HG02678 (cell line): Measurements from ENCODE around the gene A3GALT2.

ENCODE experiments used
- ATAC-seq: cut with Tn5 transposase; IDR thresholded peaks from one replicate; pipeline ENCODE4 v1.9.1; 2021; ENCODE audit warnings: mild to moderate bottlenecking, moderate library complexity; ENCODE audit not compliant: unreplicated experiment

A3GALT2 gene

DNA sequence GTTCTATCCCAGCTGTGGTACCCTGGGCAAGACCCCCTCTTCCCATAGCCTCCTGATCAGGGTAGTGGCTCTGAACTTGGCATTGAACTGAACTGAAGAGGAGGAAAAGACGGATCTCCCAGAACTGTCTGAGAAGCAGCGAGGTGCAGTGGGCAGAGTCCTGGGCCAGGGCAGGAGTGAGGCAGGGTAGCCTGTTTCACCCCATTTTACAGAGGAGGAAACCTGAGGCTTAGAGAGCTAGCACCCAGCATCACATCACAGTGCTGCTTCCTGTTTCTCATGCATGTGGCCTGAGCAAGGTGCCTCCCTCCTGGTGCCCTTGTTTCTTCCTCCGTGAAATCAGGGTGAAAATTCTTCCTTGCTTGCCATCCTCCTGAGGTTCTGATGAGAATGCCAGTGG, 47.5 kb downstream of the A3GALT2 start:
- ATAC-seq = no peak

DNA sequence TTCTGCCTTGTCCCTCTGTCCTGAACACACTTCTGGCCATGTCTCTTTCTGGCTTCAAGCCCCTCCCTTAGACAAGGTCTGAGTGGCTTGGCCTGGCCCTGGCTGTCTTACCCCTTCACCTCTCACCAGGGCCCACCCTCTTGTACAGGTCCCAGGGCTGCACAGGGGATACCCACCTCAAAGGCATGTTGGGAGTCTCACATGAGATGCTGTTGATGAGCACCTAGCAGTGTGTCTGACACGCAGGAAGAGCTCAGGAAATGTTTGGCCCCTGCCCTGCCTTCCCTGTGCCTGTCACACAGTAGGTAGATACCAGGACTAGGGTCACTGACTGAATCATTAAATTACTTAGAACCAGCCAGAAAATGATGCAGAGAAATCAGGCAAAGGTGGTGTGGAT, 48.0 kb downstream of the A3GALT2 start:
- ATAC-seq = no peak

DNA sequence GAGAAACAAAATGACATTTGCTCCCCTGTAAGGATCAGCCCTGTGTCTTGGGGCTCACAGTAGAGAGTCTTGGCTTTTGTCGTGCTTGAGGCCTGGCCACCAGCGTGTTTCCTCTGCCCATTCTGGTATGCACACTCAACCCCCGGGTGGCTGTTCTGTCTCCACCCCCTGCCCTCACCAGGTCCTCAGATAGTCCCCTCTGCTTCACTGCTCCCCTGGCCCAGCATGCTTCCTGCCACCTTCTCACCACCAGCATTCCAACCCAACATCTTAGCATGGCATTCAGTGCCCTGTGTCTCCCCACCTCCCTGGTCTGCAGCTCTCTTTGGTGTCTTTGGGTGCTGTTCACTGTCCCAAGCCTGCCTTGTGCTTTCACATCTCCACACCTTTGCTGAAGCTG, 48.4 kb downstream of the A3GALT2 start:
- ATAC-seq = no peak

DNA sequence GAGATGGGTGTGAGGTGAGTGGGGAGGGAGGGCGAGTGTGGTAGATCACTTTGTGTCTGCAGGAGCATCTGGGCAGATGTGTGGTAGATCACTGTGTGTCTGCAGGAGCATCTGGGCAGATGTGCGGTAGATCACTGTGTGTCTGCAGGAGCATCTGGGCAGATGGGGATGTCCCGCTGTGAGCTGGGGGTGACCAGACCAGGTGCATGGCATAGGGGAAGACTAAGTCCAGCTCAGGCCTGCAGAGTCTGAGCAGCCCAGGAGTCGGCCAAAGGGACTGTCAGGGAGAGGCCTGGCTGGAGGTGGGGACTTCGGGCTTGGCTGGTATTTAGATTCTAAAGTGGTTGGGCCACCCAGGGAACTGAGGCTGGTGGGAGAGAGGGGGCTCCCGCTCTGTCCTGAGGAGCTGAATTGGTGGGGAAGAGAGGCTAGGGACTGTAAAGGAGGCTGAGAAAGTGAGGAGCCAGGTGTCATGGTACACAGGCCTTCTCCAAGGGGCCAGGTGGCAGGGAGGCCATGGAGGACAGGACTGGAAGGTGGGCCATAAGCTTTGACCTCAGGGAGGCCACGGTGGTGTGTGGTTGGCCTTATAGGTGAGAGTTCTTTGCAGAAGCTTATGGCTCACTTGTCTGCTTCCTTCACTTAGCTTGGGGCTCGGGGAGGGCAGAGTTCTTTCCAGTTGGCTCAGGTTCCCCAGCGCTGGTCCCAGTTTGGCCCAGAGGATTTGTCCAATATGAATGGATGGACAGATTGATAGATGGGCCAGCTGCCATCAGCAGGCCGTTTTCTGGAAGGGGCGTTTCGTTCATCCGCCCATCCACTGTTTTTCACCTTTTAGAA, 49.0 kb downstream of the A3GALT2 start:
- no peak for ATAC-seq

DNA sequence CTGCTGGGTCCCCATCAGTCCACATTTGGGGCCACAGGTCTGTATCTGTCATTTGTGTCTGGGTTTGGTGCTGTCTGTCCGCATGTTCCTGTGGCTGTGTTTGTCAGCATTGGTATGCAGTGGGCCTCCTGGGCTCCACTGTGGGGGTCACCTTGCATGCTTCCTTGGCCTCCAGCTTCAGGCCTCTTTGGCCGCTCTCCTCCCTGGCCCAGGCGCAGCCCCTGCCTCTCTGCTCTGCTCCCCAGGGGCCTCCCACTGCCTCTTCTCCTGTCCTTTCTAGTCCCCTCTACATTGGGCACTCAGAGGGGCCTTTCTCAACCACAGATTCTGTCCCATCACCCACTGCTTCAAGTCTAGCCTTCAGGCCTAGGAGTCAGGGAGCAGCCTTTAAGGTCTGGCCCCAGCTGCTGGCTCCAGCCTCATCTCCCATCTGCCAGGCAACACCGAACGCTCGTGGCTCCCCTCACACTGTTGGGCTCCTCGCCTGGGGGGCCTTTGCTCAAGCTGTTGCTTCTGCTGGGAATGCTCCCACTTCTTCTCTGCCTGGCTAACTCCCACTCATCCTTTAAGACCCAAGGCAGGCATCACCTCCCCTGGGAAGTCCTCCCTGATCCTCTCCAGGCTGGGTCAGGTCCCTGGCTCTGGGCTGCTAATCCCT, 50.0 kb downstream of the A3GALT2 start:
- no peak for ATAC-seq

DNA sequence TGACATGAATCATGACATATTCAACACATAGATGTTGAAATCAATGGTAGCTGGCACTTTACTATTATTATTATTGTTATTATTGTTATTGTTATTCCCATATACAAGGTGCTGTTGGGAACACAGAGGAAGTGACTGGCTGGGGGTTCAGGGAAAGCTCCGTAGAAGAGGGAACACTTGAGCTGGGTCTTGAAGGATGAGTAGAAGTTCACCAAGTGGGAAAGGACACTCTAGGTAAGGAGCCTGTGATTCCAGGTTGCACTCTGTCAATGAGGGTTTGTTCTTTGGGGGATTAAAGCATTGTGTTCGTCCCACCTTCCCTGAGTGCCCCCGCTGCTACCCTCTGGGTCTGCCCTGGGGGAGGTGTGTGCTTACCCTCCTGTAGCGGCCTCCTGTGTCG, 50.5 kb downstream of the A3GALT2 start:
- ATAC-seq = no peak

DNA sequence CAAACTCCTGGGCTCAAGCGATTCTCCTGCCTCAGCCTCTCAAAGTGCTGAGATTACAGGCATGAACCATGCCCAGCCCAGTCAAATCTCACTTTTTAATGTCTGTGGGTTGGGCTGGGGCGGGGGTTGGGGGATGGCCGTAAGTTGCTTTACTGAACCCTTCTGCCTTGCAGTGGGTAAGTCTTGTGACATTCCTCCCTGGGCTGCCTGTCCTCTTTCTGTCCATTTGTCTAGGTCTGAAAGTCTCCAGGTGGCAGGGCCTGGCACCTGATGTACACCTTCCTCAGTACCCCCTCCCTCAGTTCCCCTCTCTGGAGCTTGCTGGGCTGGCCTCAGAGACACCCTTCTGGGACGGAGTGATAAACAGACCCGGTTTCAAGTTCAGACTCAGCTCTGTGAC, 51.3 kb downstream of the A3GALT2 start:
- no peak for ATAC-seq

DNA sequence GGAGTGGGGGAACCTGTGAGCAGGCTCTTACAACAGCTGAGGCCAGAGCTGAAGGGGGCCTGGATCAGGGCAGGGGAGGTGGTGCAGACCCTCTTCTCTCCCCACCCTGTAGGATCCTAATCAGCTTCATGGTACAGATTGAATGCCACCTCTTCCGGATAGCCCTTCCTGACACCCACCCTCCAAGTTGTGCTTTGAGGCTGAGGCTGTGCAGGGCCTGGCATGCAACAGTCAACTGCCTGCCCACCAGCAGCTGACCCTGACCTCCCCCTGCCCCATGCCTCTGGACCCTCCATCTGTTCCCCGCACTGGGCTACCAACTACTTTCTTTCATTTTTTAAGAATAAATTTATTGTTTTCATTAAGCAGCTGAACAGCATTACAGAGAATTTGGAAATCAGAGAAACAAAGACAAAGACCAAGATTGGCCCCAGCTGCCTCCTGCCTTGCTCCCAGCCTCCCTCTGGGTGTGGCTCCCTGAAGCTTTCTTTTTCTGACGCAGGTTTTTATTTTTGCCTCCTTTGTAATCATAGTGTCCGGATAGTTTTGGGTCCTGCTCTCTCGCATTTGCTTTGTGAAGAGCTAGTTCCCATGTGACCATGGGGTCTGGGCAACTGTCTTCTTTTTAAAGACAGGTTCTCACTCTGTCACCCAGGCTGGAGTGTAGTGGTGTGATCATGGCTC, 51.8 kb downstream of the A3GALT2 start:
- no peak for ATAC-seq

DNA sequence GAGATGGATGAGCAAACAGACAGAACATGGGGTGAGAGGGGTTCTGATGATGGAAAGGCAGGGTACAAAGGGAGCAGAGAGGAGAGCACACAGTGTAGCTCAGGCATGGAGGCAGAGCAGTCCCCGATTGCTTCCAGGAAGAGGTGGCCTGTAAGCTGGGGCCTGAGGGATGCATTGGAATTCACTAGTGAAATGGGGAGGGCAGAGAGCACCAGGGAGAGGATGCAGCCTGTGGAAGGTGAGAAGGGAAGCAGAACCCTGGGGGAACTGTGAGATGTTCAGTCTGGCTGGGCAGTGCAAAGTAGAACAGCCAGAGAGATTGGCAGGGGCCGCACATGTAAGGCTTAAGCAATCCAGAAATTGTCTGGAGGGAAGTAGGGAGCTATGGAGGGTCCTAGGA, 52.4 kb downstream of the A3GALT2 start:
- ATAC-seq = no peak

DNA sequence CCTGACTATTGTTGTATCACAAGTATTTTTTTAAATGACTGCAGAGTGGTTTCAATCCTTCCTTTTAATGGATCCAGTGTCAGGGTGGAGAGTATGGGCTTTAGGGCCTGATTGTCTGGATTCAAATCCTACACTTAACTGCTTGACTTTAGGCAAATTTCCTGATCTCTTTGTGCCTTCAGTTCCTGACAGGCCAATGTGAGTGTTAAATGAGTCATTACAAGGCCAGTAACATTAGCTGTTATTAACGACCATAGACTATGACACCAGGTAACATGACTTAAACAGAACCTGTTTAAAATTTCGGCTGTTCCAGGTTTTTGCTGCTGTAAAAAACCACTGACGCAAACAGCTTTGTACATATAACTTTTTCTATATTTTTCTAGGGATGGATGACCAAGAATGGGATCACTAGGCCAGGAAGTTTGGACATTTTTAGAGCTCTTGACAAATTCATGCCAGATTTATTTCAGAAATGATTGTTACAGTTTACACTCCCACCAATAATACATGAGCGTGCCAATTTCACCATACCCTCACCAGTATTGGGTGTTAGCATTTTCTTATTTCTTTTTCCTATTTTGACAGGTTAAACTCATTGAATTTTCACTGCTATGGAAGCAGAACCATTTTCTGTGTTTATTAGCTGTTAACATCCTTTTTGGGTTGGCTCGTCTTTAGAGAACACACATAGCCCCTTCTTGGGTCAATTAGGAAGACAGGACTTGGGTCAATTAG, 53.3 kb downstream of the A3GALT2 start:
- ATAC-seq = no peak

DNA sequence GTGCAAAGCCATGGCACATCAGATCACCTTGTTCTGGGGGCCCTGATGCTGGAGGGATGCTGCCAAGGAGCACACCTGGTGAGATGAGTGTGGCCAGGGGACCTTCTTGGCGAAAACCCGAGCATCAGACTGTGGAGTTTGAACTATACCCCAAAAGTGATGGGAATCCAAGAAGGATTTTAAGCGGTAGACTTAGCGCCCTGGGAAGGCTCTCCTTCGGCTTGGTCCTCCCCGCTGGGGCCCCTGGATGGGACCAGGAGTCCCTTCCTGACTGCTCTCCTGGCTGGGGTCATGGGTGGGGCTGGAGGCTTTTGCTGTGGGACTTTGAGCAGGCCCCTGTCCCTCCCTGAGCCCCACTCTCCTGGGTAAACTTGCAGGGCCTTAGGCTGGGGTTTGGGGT, 54.1 kb downstream of the A3GALT2 start:
- no peak for ATAC-seq

DNA sequence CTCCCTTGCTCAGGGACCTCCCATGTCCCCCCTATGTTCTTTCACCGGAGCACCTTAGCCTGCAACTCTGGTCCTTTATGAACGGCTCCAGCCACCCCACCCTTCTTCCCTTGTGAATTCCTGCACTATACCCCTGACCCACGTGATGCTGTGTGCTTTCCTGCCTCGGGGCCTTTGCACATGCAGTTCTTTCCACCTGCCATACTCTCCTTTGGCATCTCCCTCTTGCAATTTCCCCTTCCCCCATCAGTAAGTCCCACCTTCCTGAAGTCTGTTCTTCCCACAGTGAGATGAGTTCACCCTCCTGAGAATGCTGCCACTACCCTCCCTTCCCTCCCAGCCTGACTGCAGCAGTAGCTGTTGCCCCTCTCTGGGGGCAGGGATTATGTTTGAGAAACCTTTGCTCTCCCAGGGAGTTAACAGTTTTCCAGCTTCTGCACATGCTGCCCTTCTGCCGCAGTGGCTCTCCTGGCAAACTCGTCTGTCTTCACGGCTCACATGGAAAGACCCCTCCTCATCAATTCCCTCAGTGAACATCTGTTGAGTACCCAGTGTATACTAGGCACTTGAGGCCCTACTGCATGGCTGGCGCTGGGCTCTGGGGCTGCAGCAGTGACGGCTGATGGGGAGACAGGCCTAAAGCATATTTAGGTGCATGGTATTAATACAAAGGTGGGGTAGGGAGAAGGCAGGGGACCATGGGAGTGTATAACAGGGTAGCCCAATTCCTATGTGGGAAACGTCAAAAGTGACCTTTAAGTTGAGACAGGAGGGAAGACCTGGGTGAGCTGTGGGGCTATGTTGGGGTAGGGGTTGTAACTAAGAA, 54.9 kb downstream of the A3GALT2 start:
- ATAC-seq = no peak

DNA sequence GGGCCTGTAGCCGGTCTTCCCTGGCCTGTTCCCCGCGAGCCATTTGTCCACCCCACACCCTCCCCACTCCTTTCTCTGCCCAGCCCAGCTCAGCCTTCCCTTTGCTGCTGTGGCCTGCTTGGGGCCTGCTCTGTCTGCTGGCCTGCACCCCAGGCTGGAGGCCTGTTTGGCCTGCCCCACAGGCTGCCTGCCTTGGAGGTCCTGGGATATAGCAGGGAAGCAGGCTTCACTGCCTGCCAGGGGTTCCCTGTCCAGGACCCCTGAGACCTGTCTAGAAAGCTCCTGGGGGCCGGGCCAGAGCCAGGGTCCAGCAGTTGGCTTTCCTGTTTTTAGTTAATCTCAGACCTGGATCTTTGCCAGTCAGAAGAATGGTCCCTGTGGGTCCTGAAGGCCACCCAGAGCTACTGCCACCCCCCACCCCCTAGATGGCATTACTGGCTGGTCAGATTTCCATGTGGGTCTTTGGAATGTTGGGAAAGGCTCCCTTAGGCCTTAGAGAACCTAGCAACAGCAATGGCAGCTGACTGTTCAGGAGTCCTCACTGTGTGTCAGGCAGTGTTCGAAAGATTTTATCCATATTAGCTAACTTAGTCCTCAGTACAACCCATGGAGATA, 56.9 kb downstream of the A3GALT2 start:
- ATAC-seq = no peak

DNA sequence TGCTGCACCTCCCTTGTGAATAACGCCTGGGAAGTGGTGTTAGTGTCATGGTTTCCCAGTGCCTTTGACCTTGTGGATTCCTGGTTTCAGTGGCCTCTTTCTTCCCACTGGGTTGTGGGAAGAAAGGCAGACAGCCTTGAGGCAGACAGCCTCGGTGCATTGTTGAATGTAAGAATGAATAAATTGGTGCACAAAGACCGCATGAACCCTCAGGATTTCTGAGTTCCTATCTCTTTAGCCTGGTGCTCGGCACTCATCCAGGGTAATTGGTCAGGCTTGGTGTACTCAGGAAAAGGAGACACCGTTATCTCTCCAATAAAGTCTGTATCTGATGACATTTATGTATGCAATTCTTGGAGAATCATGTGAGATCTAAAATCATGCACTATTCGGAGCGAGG, 59.6 kb downstream of the A3GALT2 start:
- no peak for ATAC-seq

DNA sequence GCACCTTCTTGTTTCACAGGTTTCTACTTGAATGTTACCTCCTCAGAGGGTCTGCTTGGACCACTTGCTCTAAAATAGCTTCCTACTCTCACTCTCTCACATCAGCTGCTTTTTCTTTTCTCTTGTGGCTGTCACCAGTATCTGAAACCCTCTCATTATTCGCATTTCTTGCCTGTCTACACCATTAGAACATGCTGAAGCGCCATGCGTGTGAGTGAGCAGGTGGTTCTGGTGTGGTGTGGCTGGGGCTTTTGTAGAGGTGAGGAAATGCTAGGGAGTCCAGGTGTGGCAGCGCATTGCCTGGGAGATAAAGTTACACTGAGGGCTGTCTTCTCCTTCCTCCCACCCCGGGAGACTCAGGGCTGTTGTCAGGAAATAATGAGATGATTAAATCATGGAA, 60.5 kb downstream of the A3GALT2 start:
- ATAC-seq = no peak

DNA sequence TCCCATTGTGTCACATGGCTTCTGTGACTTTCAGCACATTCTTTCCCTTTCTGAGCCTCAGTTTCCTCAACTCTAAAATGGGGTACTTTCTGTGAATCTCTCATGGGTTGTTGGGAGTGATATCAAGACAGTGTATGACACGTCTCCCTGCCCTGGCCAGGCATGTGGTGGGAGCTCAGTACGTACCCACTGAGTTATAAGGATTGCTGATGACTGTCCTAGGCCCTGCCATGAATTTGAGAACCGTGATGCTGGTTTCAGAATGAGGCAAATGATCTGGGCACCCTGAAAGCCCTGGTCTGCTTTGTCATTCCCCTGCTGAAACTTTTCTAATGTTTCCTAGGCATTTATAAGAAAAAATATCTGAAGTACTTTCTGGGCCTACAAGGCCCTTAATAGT, 61.0 kb downstream of the A3GALT2 start:
- ATAC-seq = no peak

DNA sequence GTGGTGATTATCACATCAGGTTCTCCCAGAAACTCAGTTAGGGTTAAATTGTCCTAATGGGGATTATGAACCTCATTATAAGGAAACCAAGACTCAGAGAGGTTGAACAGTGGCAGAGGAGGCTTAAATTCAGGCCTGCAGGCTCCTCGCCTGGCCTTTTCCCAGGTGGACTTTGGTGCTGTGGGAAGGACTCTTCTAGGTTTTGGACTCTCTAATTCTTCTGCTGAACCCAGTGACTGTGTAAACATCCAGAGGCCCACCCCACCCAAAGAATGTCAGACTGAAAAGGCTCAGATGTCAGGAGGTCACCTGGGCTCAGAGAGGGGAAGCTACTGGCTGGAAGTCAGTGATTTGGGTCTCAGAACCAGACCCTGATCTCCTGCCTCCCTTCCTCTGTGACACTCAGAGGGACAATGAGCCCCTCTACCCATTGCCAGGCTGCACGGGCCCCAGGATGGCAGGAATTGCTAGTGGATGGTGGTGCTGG, 62.1 kb downstream of the A3GALT2 start:
- no peak for ATAC-seq

DNA sequence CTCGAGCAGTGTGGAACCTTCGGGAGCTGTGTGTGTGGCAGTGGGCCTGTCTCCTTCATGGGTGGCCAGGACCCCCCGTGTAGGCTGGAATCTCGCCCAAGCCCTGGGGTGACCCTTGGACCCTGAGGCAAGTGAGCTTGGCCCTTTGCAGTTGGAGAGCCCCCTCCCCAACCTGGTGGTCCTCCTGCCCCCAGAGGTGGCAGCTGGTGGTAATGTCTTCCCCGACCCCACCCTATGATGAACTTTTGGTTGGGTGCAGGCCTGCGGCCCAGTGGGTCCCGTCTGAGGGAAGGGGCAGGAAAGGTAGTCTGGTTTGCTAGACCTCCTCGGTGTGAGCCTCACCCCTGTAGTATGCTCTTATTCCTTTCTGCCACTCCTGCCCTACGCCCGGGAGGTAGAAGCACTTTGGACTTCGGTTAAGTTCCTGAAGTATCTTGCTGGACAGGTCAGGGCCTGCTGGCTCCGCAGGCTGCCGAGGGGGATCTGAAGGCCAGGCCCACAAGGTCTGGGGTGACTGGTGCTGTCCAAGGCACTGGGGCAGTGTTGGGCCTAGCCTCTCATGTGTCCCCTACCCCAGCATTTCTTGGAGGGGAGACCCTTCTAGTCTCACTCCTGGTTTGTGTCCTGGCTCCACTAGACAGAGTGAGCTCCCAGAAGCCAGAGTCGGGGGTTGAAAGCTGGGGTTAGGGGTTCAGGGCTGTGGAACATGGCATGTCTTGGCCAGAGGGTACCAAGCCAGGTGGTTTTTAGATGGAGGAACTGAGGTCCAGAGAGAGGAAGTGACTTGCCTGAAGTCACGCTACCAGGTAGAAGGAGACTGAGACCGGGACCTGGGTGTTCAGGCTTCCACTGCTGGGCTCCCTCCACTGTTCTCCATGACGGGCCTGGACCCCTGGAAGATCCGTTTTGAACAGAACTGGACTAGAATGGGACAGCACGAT, 62.9 kb downstream of the A3GALT2 start:
- no peak for ATAC-seq
